ENCODE results near the gene DVL2.

DNA sequence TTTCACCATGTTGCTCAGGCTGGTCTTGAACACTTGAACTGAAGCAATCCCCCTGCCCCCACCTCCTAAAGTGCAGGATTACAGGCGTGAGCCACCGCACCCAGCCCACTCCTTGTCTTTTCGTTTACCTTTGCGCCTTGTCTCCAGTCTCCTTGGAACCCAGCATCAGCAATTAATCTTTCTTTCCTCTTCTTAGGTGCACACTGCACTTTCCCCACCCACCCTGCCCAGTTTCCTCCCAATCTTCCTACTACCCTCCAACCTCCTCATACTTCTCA, 29.4 kb upstream of the DVL2 start:
- TF ChIP-seq EP300 (IDR thresholded peaks at IDR 0.05) (no peak), POLR2A (IDR thresholded peaks at IDR 0.05) (no peak)
- TF ChIP-seq, protein P1, sequence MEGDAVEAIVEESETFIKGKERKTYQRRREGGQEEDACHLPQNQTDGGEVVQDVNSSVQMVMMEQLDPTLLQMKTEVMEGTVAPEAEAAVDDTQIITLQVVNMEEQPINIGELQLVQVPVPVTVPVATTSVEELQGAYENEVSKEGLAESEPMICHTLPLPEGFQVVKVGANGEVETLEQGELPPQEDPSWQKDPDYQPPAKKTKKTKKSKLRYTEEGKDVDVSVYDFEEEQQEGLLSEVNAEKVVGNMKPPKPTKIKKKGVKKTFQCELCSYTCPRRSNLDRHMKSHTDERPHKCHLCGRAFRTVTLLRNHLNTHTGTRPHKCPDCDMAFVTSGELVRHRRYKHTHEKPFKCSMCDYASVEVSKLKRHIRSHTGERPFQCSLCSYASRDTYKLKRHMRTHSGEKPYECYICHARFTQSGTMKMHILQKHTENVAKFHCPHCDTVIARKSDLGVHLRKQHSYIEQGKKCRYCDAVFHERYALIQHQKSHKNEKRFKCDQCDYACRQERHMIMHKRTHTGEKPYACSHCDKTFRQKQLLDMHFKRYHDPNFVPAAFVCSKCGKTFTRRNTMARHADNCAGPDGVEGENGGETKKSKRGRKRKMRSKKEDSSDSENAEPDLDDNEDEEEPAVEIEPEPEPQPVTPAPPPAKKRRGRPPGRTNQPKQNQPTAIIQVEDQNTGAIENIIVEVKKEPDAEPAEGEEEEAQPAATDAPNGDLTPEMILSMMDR (IDR thresholded peaks at IDR 0.05) = no peak

Measured in ovary (tissue), 3 donors.